ENCODE measurements around the gene PNMA3. TPM values are rescaled to one million over a fixed set of nuclear protein-coding genes. Genes with fewer than 3 reads are reported as not detected.

PNMA3 gene
- total and polyA plus RNA-seq, 2 experiments from 2014 or later = 2.5 to 8.5 TPM

DNA sequence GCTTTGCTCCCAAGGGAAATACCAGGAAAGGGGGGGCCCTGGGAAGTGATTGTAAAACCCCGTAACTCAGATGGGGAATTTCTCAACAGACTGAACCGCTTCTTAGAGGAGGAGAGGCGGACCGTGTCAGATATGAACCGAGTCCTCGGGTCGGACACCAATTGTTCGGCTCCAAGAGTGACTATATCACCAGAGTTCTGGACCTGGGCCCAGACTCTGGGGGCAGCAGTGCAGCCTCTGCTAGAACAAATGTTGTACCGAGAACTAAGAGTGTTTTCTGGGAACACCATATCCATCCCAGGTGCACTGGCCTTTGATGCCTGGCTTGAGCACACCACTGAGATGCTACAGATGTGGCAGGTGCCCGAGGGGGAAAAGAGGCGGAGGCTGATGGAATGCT lies 1.0 kb downstream of the PNMA3 start:
- Histone ChIP-seq H3K79me2 (replicated peaks; ENCODE audit: insufficient read depth) (no peaks in the 10 kb centered on the region), H4K20me1 (replicated peaks; ENCODE audit: insufficient read depth) (no peaks in the 10 kb centered on the region), H3K4me1 (ENCODE audit: insufficient read depth) (peaks cover 6% of the 10 kb centered on the region; the same call in 1 of the 2 replicates), H3K4me2 (peak overlapping the region; percentile 67; the same call in 1 of the 2 replicates), H3F3A (replicated peaks; ENCODE audit: low read depth) (no peaks in the 10 kb centered on the region), H2AFZ (no peak overlapping the region), H3K36me3 (ENCODE audit: insufficient read depth) (no peaks in the 10 kb centered on the region), H3K27me3 (ENCODE audit: insufficient read depth) (peaks cover 14% of the 10 kb centered on the region; the same call in 1 of the 2 replicates), H3K27ac (ENCODE audit: low read depth) (no peak overlapping the region), H3K4me3 (no peak overlapping the region), H3K9me2 (ENCODE audit: insufficient read depth) (no peaks in the 10 kb centered on the region)
- H3K36me3 Mint-ChIP-seq (ENCODE audit: low read depth) = peaks cover 2% of the 10 kb centered on the region; the same call in 1 of the 3 replicates
- TF ChIP-seq, protein P1, sequence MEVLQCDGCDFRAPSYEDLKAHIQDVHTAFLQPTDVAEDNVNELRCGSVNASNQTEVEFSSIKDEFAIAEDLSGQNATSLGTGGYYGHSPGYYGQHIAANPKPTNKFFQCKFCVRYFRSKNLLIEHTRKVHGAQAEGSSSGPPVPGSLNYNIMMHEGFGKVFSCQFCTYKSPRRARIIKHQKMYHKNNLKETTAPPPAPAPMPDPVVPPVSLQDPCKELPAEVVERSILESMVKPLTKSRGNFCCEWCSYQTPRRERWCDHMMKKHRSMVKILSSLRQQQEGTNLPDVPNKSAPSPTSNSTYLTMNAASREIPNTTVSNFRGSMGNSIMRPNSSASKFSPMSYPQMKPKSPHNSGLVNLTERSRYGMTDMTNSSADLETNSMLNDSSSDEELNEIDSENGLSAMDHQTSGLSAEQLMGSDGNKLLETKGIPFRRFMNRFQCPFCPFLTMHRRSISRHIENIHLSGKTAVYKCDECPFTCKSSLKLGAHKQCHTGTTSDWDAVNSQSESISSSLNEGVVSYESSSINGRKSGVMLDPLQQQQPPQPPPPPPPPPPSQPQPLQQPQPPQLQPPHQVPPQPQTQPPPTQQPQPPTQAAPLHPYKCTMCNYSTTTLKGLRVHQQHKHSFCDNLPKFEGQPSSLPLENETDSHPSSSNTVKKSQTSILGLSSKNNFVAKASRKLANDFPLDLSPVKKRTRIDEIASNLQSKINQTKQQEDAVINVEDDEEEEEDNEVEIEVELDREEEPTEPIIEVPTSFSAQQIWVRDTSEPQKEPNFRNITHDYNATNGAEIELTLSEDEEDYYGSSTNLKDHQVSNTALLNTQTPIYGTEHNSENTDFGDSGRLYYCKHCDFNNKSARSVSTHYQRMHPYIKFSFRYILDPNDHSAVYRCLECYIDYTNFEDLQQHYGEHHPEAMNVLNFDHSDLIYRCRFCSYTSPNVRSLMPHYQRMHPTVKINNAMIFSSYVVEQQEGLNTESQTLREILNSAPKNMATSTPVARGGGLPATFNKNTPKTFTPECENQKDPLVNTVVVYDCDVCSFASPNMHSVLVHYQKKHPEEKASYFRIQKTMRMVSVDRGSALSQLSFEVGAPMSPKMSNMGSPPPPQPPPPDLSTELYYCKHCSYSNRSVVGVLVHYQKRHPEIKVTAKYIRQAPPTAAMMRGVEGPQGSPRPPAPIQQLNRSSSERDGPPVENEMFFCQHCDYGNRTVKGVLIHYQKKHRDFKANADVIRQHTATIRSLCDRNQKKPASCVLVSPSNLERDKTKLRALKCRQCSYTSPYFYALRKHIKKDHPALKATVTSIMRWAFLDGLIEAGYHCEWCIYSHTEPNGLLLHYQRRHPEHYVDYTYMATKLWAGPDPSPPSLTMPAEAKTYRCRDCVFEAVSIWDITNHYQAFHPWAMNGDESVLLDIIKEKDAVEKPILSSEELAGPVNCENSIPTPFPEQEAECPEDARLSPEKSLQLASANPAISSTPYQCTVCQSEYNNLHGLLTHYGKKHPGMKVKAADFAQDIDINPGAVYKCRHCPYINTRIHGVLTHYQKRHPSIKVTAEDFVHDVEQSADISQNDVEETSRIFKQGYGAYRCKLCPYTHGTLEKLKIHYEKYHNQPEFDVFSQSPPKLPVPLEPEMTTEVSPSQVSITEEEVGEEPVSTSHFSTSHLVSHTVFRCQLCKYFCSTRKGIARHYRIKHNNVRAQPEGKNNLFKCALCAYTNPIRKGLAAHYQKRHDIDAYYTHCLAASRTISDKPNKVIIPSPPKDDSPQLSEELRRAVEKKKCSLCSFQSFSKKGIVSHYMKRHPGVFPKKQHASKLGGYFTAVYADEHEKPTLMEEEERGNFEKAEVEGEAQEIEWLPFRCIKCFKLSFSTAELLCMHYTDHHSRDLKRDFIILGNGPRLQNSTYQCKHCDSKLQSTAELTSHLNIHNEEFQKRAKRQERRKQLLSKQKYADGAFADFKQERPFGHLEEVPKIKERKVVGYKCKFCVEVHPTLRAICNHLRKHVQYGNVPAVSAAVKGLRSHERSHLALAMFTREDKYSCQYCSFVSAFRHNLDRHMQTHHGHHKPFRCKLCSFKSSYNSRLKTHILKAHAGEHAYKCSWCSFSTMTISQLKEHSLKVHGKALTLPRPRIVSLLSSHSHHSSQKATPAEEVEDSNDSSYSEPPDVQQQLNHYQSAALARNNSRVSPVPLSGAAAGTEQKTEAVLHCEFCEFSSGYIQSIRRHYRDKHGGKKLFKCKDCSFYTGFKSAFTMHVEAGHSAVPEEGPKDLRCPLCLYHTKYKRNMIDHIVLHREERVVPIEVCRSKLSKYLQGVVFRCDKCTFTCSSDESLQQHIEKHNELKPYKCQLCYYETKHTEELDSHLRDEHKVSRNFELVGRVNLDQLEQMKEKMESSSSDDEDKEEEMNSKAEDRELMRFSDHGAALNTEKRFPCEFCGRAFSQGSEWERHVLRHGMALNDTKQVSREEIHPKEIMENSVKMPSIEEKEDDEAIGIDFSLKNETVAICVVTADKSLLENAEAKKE (CRISPR knock-in tag; IDR thresholded peaks at IDR 0.05) = no peak
- TF ChIP-seq EZH2phosphoT487 (IDR thresholded peaks at IDR 0.05; ENCODE audit: unreplicated experiment) (no peak), CREB1 (CRISPR knock-in tag; IDR thresholded peaks at IDR 0.05; ENCODE audit: low read depth) (no peak), POLR2AphosphoS5 (IDR thresholded peaks at IDR 0.05; ENCODE audit: low read depth) (no peak), STAT1 (IDR thresholded peaks at IDR 0.05; ENCODE audit: unreplicated experiment) (no peak), EZH2 (IDR thresholded peaks at IDR 0.05; ENCODE audit: low read depth, unreplicated experiment) (no peak), ZNF114 (CRISPR knock-in tag; IDR thresholded peaks at IDR 0.05) (no peak), NANOG (IDR thresholded peaks at IDR 0.05; ENCODE audit: borderline replicate concordance) (no peak), JUNB (IDR thresholded peaks at IDR 0.05; ENCODE audit: unreplicated experiment) (no peak)
- TF ChIP-seq, protein P2, sequence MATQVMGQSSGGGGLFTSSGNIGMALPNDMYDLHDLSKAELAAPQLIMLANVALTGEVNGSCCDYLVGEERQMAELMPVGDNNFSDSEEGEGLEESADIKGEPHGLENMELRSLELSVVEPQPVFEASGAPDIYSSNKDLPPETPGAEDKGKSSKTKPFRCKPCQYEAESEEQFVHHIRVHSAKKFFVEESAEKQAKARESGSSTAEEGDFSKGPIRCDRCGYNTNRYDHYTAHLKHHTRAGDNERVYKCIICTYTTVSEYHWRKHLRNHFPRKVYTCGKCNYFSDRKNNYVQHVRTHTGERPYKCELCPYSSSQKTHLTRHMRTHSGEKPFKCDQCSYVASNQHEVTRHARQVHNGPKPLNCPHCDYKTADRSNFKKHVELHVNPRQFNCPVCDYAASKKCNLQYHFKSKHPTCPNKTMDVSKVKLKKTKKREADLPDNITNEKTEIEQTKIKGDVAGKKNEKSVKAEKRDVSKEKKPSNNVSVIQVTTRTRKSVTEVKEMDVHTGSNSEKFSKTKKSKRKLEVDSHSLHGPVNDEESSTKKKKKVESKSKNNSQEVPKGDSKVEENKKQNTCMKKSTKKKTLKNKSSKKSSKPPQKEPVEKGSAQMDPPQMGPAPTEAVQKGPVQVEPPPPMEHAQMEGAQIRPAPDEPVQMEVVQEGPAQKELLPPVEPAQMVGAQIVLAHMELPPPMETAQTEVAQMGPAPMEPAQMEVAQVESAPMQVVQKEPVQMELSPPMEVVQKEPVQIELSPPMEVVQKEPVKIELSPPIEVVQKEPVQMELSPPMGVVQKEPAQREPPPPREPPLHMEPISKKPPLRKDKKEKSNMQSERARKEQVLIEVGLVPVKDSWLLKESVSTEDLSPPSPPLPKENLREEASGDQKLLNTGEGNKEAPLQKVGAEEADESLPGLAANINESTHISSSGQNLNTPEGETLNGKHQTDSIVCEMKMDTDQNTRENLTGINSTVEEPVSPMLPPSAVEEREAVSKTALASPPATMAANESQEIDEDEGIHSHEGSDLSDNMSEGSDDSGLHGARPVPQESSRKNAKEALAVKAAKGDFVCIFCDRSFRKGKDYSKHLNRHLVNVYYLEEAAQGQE (IDR thresholded peaks at IDR 0.05; ENCODE audit: unreplicated experiment) = no peak
- TF ChIP-seq, protein P3, sequence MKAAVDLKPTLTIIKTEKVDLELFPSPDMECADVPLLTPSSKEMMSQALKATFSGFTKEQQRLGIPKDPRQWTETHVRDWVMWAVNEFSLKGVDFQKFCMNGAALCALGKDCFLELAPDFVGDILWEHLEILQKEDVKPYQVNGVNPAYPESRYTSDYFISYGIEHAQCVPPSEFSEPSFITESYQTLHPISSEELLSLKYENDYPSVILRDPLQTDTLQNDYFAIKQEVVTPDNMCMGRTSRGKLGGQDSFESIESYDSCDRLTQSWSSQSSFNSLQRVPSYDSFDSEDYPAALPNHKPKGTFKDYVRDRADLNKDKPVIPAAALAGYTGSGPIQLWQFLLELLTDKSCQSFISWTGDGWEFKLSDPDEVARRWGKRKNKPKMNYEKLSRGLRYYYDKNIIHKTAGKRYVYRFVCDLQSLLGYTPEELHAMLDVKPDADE (IDR thresholded peaks at IDR 0.05) = no peak
- TF ChIP-seq, protein P4, sequence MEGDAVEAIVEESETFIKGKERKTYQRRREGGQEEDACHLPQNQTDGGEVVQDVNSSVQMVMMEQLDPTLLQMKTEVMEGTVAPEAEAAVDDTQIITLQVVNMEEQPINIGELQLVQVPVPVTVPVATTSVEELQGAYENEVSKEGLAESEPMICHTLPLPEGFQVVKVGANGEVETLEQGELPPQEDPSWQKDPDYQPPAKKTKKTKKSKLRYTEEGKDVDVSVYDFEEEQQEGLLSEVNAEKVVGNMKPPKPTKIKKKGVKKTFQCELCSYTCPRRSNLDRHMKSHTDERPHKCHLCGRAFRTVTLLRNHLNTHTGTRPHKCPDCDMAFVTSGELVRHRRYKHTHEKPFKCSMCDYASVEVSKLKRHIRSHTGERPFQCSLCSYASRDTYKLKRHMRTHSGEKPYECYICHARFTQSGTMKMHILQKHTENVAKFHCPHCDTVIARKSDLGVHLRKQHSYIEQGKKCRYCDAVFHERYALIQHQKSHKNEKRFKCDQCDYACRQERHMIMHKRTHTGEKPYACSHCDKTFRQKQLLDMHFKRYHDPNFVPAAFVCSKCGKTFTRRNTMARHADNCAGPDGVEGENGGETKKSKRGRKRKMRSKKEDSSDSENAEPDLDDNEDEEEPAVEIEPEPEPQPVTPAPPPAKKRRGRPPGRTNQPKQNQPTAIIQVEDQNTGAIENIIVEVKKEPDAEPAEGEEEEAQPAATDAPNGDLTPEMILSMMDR (conservative IDR thresholded peaks at IDR 0.05; ENCODE audit: low read depth in 2 of 2) = no peak
- H3K4me1 Mint-ChIP-seq = peaks cover 3% of the 10 kb centered on the region; the same call in 2 of the 3 replicates
- peak overlapping the region; percentile 64 for H3K4me3 Mint-ChIP-seq
- no peaks in the 10 kb centered on the region for H3K9me3 Mint-ChIP-seq
- ATAC-seq (no peak), DNase-seq (ENCODE audit: low spot score) (no peak)
- no peak overlapping the region for H3K27ac Mint-ChIP-seq
- peaks cover 8% of the 10 kb centered on the region for H3K27me3 Mint-ChIP-seq (ENCODE audit: insufficient read depth, low read depth, poor library complexity)

Data from GM23338 (cell line).